ENCODE measurements around the gene OR5H6. TPM values are rescaled to one million over a fixed set of nuclear protein-coding genes. Genes with fewer than 3 reads are reported as not detected.
A peak's percentile ranks its signal among the peaks of the same experiment; 100 is the strongest.

The OR5H6 gene
- total and polyA plus RNA-seq, 4 donors, result not detected

DNA sequence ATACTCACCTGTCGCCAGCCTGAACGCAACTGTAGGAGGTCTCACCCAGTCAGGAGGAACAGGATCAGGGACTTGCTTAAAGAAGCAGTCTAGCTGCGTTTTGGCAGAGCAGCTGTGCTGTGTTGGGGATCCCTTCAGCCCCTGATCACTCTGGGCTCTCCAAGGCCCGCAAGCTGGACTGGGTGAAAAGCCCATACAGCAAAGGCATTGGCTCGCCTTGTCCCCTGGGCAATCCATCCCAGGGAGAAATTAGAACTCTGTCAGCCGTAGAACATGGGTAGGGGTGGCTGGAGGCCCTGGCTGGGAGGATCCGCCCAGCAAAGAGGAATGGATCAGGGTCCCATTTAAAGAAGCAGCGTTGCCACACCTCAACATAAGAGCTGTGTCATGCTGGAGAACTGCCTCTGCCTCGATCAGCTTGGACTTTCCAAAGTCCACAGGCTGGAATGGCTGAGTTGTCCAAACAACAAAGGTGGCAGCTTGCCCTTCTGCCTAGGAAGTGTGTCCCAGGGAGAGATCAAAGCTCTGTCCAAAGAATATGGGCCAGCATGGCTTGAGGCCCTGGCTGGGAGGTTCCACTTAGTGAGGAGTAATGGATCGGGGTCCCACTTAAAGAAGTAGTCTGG, 27.4 kb downstream of the OR5H6 start:
- H3K9ac ChIP-seq (ENCODE audit: low read depth in 1 of 2, low read length in 2 of 2), result no peak overlapping the region
- H3K4me3 ChIP-seq (ENCODE audit: low read depth in 1 of 3, low read length in 3 of 3), result no peak overlapping the region
- H3K27ac ChIP-seq (ENCODE audit: low read depth in 1 of 2, low read length in 2 of 2), result no peak overlapping the region
- DNase-seq (ENCODE audit: low spot score), result no peak
- 70% methylated on average over 10 of the region's 10 CpGs for WGBS
- peaks cover 0 to 3% (median 0%) of the 10 kb centered on the region in 4 donors for H3K4me1 ChIP-seq (ENCODE audit: control insufficient read depth in 4 of 4, insufficient read depth in 4 of 4, low read length in 3 of 4)
- no peaks in the 10 kb centered on the region for H3K27me3 ChIP-seq (ENCODE audit: control insufficient read depth in 4 of 4, insufficient read depth in 4 of 4, low read length in 3 of 4)
- no peaks in the 10 kb centered on the region for H3K36me3 ChIP-seq (ENCODE audit: control insufficient read depth in 4 of 4, insufficient read depth in 3 of 4, low read depth in 1 of 4, low read length in 3 of 4)
- peak in 1 of 2 donors; percentile 90 for TF ChIP-seq HNF4A (conservative IDR thresholded peaks at IDR 0.05)
- TF ChIP-seq, protein P1, sequence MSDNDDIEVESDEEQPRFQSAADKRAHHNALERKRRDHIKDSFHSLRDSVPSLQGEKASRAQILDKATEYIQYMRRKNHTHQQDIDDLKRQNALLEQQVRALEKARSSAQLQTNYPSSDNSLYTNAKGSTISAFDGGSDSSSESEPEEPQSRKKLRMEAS (IDR thresholded peaks at IDR 0.05), result no peak
- no peak for TF ChIP-seq EGR1 (IDR thresholded peaks at IDR 0.05; ENCODE audit: low read depth in 2 of 2)
- no peak for TF ChIP-seq FOXA1 (IDR thresholded peaks at IDR 0.05)
- TF ChIP-seq, protein P2, sequence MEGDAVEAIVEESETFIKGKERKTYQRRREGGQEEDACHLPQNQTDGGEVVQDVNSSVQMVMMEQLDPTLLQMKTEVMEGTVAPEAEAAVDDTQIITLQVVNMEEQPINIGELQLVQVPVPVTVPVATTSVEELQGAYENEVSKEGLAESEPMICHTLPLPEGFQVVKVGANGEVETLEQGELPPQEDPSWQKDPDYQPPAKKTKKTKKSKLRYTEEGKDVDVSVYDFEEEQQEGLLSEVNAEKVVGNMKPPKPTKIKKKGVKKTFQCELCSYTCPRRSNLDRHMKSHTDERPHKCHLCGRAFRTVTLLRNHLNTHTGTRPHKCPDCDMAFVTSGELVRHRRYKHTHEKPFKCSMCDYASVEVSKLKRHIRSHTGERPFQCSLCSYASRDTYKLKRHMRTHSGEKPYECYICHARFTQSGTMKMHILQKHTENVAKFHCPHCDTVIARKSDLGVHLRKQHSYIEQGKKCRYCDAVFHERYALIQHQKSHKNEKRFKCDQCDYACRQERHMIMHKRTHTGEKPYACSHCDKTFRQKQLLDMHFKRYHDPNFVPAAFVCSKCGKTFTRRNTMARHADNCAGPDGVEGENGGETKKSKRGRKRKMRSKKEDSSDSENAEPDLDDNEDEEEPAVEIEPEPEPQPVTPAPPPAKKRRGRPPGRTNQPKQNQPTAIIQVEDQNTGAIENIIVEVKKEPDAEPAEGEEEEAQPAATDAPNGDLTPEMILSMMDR (IDR thresholded peaks at IDR 0.05; ENCODE audit: low read depth, low read length, missing input control), result no peak
- TF ChIP-seq RXRA (IDR thresholded peaks at IDR 0.05), result peak in 1 of 2 donors; percentile 55
- no peak for TF ChIP-seq FOXA2 (IDR thresholded peaks at IDR 0.05)
- no peak for TF ChIP-seq HNF4G (IDR thresholded peaks at IDR 0.05)
- TF ChIP-seq SP1 (IDR thresholded peaks at IDR 0.05), result no peak
- no peak for TF ChIP-seq TAF1 (conservative IDR thresholded peaks at IDR 0.05)
- TF ChIP-seq NR2F2 (IDR thresholded peaks at IDR 0.05), result no peak
- TF ChIP-seq, protein P3, sequence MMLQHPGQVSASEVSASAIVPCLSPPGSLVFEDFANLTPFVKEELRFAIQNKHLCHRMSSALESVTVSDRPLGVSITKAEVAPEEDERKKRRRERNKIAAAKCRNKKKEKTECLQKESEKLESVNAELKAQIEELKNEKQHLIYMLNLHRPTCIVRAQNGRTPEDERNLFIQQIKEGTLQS (IDR thresholded peaks at IDR 0.05), result no peak
- TF ChIP-seq, protein P4, sequence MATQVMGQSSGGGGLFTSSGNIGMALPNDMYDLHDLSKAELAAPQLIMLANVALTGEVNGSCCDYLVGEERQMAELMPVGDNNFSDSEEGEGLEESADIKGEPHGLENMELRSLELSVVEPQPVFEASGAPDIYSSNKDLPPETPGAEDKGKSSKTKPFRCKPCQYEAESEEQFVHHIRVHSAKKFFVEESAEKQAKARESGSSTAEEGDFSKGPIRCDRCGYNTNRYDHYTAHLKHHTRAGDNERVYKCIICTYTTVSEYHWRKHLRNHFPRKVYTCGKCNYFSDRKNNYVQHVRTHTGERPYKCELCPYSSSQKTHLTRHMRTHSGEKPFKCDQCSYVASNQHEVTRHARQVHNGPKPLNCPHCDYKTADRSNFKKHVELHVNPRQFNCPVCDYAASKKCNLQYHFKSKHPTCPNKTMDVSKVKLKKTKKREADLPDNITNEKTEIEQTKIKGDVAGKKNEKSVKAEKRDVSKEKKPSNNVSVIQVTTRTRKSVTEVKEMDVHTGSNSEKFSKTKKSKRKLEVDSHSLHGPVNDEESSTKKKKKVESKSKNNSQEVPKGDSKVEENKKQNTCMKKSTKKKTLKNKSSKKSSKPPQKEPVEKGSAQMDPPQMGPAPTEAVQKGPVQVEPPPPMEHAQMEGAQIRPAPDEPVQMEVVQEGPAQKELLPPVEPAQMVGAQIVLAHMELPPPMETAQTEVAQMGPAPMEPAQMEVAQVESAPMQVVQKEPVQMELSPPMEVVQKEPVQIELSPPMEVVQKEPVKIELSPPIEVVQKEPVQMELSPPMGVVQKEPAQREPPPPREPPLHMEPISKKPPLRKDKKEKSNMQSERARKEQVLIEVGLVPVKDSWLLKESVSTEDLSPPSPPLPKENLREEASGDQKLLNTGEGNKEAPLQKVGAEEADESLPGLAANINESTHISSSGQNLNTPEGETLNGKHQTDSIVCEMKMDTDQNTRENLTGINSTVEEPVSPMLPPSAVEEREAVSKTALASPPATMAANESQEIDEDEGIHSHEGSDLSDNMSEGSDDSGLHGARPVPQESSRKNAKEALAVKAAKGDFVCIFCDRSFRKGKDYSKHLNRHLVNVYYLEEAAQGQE (IDR thresholded peaks at IDR 0.05), result no peak
- no peak for TF ChIP-seq RAD21 (IDR thresholded peaks at IDR 0.05)
- TF ChIP-seq JUND (IDR thresholded peaks at IDR 0.05), result no peak
- no peak for TF ChIP-seq GABPA (IDR thresholded peaks at IDR 0.05 in 1 of 2, conservative IDR thresholded peaks at IDR 0.05 in 1 of 2)
- H3K9me3 ChIP-seq (ENCODE audit: control insufficient read depth in 4 of 4, low read length in 3 of 4), result no peaks in the 10 kb centered on the region

Other genes with a start within 250 kb of the OR5H6 start
- gene GABRR3, start 228.9 kb upstream of the OR5H6 start, total RNA-seq, result not detected
- gene GABRR3, start 228.9 kb upstream of the OR5H6 start, polyA plus RNA-seq, result not detected
- not detected for gene OR5AC2, start 177.1 kb upstream of the OR5H6 start, total RNA-seq
- gene OR5AC2, start 177.1 kb upstream of the OR5H6 start, polyA plus RNA-seq, result not detected
- gene OR5H1, start 133.5 kb upstream of the OR5H6 start, total RNA-seq, result not detected
- gene OR5H1, start 133.5 kb upstream of the OR5H6 start, polyA plus RNA-seq, result not detected
- not detected for gene OR5H14, start 116.8 kb upstream of the OR5H6 start, total RNA-seq
- gene OR5H14, start 116.8 kb upstream of the OR5H6 start, polyA plus RNA-seq, result not detected
- gene OR5H15, start 97.5 kb upstream of the OR5H6 start, total RNA-seq, result not detected
- gene OR5H15, start 97.5 kb upstream of the OR5H6 start, polyA plus RNA-seq, result not detected
- under 1 TPM in 1 of 2 donors, not detected in 1; 0.09 TPM for gene OR5H2, start 18.3 kb downstream of the OR5H6 start, total RNA-seq
- not detected for gene OR5H2, start 18.3 kb downstream of the OR5H6 start, polyA plus RNA-seq
- not detected for gene OR5K4, start 89.6 kb downstream of the OR5H6 start, total RNA-seq
- gene OR5K4, start 89.6 kb downstream of the OR5H6 start, polyA plus RNA-seq, result not detected
- not detected for gene OR5K3, start 126.4 kb downstream of the OR5H6 start, total RNA-seq
- not detected for gene OR5K3, start 126.4 kb downstream of the OR5H6 start, polyA plus RNA-seq
- gene OR5K1, start 199.0 kb downstream of the OR5H6 start, total RNA-seq, result not detected
- gene OR5K1, start 199.0 kb downstream of the OR5H6 start, polyA plus RNA-seq, result not detected
- gene OR5K2, start 233.4 kb downstream of the OR5H6 start, total RNA-seq, result not detected
- gene OR5K2, start 233.4 kb downstream of the OR5H6 start, polyA plus RNA-seq, result not detected

All from liver (tissue), 9 donors.